NK-92 (cell line): ENCODE results near the gene WFIKKN1.

Experiments used
- DNase-seq: peaks from one replicate; lab custom pipeline; 2025; ENCODE audit not compliant: unreplicated experiment; lab: John Stamatoyannopoulos, UW

The WFIKKN1 gene

GRCh38 chr16:651844-652243, 21.1 kb downstream of the WFIKKN1 start:
- DNase-seq = no peak

GRCh38 chr16:652454-653305, 21.9 kb downstream of the WFIKKN1 start:
- DNase-seq = no peak

GRCh38 chr16:654034-654433, 23.2 kb downstream of the WFIKKN1 start:
- DNase-seq = no peak

- DNase-seq = no peak
These were observed 26.7 kb downstream of the WFIKKN1 start for GRCh38 chr16:657487-657886.

- DNase-seq = no peak
These were observed 28.1 kb downstream of the WFIKKN1 start for GRCh38 chr16:658679-659571.

GRCh38 chr16:659618-660017, 28.8 kb downstream of the WFIKKN1 start:
- DNase-seq = no peak

- DNase-seq = no peak
These were observed 29.3 kb downstream of the WFIKKN1 start for GRCh38 chr16:660132-660458.

GRCh38 chr16:660459-661183, 29.8 kb downstream of the WFIKKN1 start:
- no peak for DNase-seq

GRCh38 chr16:661184-661821, 30.5 kb downstream of the WFIKKN1 start:
- DNase-seq = no peak

- no peak for DNase-seq
These were observed 31.3 kb downstream of the WFIKKN1 start for GRCh38 chr16:662095-662494.

- DNase-seq = no peak
These were observed 31.8 kb downstream of the WFIKKN1 start for GRCh38 chr16:662597-662996.

- DNase-seq = no peak
These were observed 35.8 kb downstream of the WFIKKN1 start for GRCh38 chr16:666572-666971.

GRCh38 chr16:667113-667779, 36.5 kb downstream of the WFIKKN1 start:
- no peak for DNase-seq

- DNase-seq = no peak
These were observed 37.2 kb downstream of the WFIKKN1 start, which contains the start of gene RHOT2 for GRCh38 chr16:667780-668518. TSS of gene RHOT2 (plus strand) at chr16:668132. CDS start at chr16:668200, 68 bp downstream.

- DNase-seq = no peak
These were observed 37.9 kb downstream of the WFIKKN1 start for GRCh38 chr16:668519-669171.

- no peak for DNase-seq
These were observed 38.9 kb downstream of the WFIKKN1 start for GRCh38 chr16:669666-670065.

- no peak for DNase-seq
These were observed 39.9 kb downstream of the WFIKKN1 start for GRCh38 chr16:670485-671352.
